OCI-LY3 (cell line): ENCODE results near the gene AKT1S1.

Experiments
- EZH2phosphoT487 ChIP-seq: fragments of 200-600 bp; shearing (Covaris generic); IDR thresholded peaks from 2 replicates; pipeline ENCODE4 v1.6.1; 2018; ENCODE audit warnings: antibody characterized with exemption, mixed run types, low read depth
- TF ChIP-seq, protein P1 (sequence below): fragments of 200-600, 300-600 bp; sonication (generic); IDR thresholded peaks from 2 replicates; pipeline ENCODE4 v1.5.1; 2014; ENCODE audit warnings: antibody characterized with exemption, low read length, low read depth

DNA sequence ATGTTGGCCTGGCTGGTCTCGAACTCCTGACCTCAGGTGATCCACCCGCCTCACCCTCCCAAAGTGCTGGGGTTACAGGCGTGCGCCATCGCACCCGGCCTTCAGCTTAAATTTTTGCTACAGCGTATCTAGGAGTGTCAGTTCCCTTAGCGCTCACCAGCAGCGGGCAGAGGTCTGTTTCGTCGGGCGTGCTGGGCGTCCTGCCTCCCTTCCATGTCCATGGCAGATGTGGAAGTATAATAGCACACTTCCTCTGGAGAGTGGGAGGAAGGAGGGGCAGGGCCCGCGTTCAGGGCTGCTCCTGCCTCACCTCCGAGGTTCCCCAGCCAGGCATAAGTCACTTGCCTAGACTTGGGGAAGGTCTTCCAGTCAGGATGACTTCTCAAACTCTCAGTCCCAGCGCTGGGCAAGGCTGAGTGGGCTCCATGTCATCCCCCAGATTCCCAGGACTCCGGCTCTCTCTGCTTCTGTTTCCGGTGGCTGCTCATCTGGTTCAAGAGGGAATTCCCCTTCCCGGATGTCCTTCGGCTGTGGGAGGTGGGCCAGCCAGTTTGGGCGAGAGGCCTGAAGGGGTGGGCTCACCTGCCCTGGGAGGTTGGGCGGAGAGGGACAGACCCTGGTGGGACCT is 10.0 kb upstream of the AKT1S1 start:
- TF ChIP-seq, protein P1, sequence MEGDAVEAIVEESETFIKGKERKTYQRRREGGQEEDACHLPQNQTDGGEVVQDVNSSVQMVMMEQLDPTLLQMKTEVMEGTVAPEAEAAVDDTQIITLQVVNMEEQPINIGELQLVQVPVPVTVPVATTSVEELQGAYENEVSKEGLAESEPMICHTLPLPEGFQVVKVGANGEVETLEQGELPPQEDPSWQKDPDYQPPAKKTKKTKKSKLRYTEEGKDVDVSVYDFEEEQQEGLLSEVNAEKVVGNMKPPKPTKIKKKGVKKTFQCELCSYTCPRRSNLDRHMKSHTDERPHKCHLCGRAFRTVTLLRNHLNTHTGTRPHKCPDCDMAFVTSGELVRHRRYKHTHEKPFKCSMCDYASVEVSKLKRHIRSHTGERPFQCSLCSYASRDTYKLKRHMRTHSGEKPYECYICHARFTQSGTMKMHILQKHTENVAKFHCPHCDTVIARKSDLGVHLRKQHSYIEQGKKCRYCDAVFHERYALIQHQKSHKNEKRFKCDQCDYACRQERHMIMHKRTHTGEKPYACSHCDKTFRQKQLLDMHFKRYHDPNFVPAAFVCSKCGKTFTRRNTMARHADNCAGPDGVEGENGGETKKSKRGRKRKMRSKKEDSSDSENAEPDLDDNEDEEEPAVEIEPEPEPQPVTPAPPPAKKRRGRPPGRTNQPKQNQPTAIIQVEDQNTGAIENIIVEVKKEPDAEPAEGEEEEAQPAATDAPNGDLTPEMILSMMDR = no peak
- no peak for TF ChIP-seq EZH2phosphoT487
